ENCODE data around the gene RFX5.

RFX5 gene

GRCh38 chr1:151315565-151316235 lies 31.4 kb downstream of the RFX5 start:
- no peak for DNase-seq

GRCh38 chr1:151314137-151314875 lies 32.7 kb downstream of the RFX5 start:
- no peak for DNase-seq

- no peak for DNase-seq
Observed at GRCh38 chr1:151313501-151313900, 33.6 kb downstream of the RFX5 start.

- DNase-seq: no peak
Observed at GRCh38 chr1:151312826-151313225, 34.2 kb downstream of the RFX5 start.

- no peak for DNase-seq
Observed at GRCh38 chr1:151312411-151312810, 34.6 kb downstream of the RFX5 start.

GRCh38 chr1:151311589-151312331 lies 35.3 kb downstream of the RFX5 start:
- DNase-seq: no peak

- no peak for DNase-seq
Observed at GRCh38 chr1:151311011-151311410, 36.0 kb downstream of the RFX5 start.

GRCh38 chr1:151309811-151310323 lies 37.2 kb downstream of the RFX5 start:
- peak; percentile 95 for DNase-seq

- no peak for DNase-seq
Observed at GRCh38 chr1:151294742-151295462, 52.1 kb downstream of the RFX5 start.

- DNase-seq: no peak
Observed at GRCh38 chr1:151293093-151293492, 54.0 kb downstream of the RFX5 start.

GRCh38 chr1:151292207-151293030 lies 54.6 kb downstream of the RFX5 start:
- peak; percentile 100 for DNase-seq

- DNase-seq: no peak
Observed at GRCh38 chr1:151290709-151291303, 56.2 kb downstream of the RFX5 start.

Measured in DMS 273 treated with DMSO at 0.1 percent for 48 hours (cell line).